Peyer's patch (tissue), 4 donors: ENCODE results near the gene KRTAP6-1. TPM values are rescaled to one million over a fixed set of nuclear protein-coding genes. Genes with fewer than 3 reads are reported as not detected.

Experiments
- DNase-seq, 3 donors: peaks; one replicate each; pipeline ENCODE4 v3.0.0-alpha.2; 2017 to 2019
- H3K27ac ChIP-seq, 4 donors: fragments of 200-600 bp; sonication (generic); one replicate each; pipeline ENCODE4 v1.5.1; 2016 to 2019
- H3K27me3 ChIP-seq, 2 donors: fragments of 200-600 bp; sonication (generic); one replicate each; pipeline ENCODE4 v1.5.1; 2019
- H3K36me3 ChIP-seq, 3 donors: fragments of 200-600 bp; sonication (generic); one replicate each; pipeline ENCODE4 v1.5.1; 2016 to 2019
- H3K4me1 ChIP-seq, 4 donors: fragments of 200-600 bp; sonication (generic); one replicate each; pipeline ENCODE4 v1.5.1; 2016 to 2019
- H3K4me3 ChIP-seq, 4 donors: fragments of 200-600 bp; sonication (generic); 1 replicate in 3 of 4; 2 replicates in 1 of 4; pipeline ENCODE4 v1.5.1; 2016 to 2019; ENCODE audit warnings: mild to moderate bottlenecking in 1 of 4
- H3K9me3 ChIP-seq, 4 donors: fragments of 200-600 bp; sonication (generic); one replicate each; pipeline ENCODE4 v1.5.1; 2016 to 2019; ENCODE audit warnings: mild to moderate bottlenecking in 1 of 4
- POLR2A ChIP-seq, 2 donors: fragments of 450-650 bp; IDR thresholded peaks; one replicate each; pipeline ENCODE4 v1.5.1; 2017; ENCODE audit warnings: antibody characterized with exemption in 2 of 2, mild to moderate bottlenecking in 2 of 2, moderate library complexity in 2 of 2
- total RNA-seq, 4 donors: library from RNA; depleted of rRNA; stranded (reverse); fragments of >200 nt; gene quantifications; one replicate each; pipeline ENCODE4 v1.1.0, GENCODE V29; 2016
- TF ChIP-seq, protein P1 (sequence below), 6 experiments: fragments of 450-650 bp in 4 of 6; fragments of 200-600 bp in 2 of 6; sonication (generic) in 1 of 6; IDR thresholded peaks; one replicate each; pipeline ENCODE4 v1.5.1; 2017 to 2019; ENCODE audit warnings: antibody characterized with exemption in 6 of 6, mild to moderate bottlenecking in 3 of 6, moderate library complexity in 1 of 6

The KRTAP6-1 gene
- total RNA-seq, 4 donors from 2014 or later, result not detected

DNA sequence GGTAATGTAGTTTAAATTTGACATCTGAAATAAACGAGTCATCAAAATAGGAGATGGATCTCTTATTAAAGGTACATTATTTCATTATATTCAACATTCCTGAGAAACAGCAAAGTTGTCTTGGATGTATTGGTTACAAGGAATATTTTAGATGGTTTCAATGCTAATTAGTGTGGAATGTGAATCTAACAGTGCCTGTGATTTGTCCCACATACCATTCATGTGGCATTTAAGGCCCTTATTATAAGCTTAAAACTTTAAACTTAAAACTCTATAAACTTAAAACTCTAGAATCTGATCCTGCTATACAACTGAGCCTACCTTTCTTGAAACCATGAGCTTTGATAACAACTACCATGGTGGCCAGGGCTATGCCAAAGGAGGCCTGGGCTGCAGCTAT lies 12.9 kb downstream of the KRTAP6-1 start, which contains the start of gene KRTAP22-1:
TSS of gene KRTAP22-1 (plus strand) at position 301 of the 400 bp plus-strand sequence.
- Histone ChIP-seq H3K4me1 (no peaks in the 10 kb centered on the region), H3K4me3 (no peak within 1 kb of the TSS), H3K36me3 (no peaks in the 10 kb centered on the region), H3K27ac (no peak within 1 kb of the TSS), H3K9me3 (peaks cover 0 to 3% (median 0%) of the 10 kb centered on the region in 4 donors), H3K27me3 (no peaks in the 10 kb centered on the region)
- TF ChIP-seq, protein P1, sequence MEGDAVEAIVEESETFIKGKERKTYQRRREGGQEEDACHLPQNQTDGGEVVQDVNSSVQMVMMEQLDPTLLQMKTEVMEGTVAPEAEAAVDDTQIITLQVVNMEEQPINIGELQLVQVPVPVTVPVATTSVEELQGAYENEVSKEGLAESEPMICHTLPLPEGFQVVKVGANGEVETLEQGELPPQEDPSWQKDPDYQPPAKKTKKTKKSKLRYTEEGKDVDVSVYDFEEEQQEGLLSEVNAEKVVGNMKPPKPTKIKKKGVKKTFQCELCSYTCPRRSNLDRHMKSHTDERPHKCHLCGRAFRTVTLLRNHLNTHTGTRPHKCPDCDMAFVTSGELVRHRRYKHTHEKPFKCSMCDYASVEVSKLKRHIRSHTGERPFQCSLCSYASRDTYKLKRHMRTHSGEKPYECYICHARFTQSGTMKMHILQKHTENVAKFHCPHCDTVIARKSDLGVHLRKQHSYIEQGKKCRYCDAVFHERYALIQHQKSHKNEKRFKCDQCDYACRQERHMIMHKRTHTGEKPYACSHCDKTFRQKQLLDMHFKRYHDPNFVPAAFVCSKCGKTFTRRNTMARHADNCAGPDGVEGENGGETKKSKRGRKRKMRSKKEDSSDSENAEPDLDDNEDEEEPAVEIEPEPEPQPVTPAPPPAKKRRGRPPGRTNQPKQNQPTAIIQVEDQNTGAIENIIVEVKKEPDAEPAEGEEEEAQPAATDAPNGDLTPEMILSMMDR (IDR thresholded peaks at IDR 0.05), result no peak
- no peak for TF ChIP-seq POLR2A (IDR thresholded peaks at IDR 0.05)
- DNase-seq, result no peak

DNA sequence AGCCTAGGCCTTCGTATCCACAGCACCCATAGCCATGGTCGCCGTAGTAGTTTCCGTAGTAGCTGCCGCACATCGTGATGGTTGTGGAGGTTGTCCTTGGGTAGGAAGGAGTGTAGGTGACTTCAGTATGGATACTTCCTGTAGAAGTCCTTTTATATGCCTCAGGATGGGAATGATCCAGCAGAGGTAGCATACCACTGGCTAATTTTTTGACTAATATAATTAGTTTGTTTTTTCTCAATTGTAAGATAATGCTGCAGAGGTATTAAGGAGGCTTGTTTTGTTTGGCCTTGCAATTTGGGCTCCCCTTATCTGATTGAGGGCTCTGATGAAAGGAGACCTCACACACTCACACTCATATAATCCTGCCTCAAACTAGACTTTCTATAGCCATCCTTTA lies 14.9 kb downstream of the KRTAP6-1 start, which contains the start of gene KRTAP6-2:
TSS of gene KRTAP6-2 (minus strand) at position 101 of the 400 bp plus-strand sequence. CDS start at position 73, 28 bp downstream.
- Histone ChIP-seq H3K9me3 (peaks cover 0 to 3% (median 0%) of the 10 kb centered on the region in 4 donors), H3K4me1 (no peaks in the 10 kb centered on the region), H3K27ac (no peak within 1 kb of the TSS), H3K27me3 (no peaks in the 10 kb centered on the region), H3K4me3 (no peak within 1 kb of the TSS), H3K36me3 (no peaks in the 10 kb centered on the region)
- no peak for TF ChIP-seq POLR2A (IDR thresholded peaks at IDR 0.05)
- TF ChIP-seq, protein P1 (IDR thresholded peaks at IDR 0.05), result no peak
- no peak for DNase-seq

DNA sequence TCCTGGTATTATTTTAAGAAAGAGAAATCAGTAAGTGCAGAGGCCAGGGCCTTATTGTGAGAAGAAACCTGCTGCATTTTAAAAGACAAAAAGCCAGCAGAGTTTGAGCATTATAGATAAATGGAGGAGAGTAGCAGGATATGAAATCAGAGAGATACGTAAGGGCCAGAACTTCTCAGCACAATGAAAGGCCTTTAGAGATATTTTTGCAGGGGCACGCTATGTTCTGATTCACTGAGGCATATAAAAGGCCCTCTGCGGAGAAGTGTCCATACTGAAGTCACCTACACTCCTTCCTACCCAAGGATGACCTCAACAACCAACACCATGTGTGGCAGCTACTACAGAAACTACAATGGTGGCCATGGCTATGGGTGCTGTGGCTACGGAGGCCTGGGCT lies 21.6 kb downstream of the KRTAP6-1 start, which contains the start of gene KRTAP6-3:
TSS of gene KRTAP6-3 (plus strand) at position 301 of the 400 bp plus-strand sequence. CDS start at position 307, 6 bp downstream.
- Histone ChIP-seq H3K4me3 (no peak within 1 kb of the TSS), H3K27ac (no peak within 1 kb of the TSS), H3K36me3 (no peaks in the 10 kb centered on the region), H3K27me3 (no peaks in the 10 kb centered on the region), H3K9me3 (no peaks in the 10 kb centered on the region), H3K4me1 (no peaks in the 10 kb centered on the region)
- no peak for TF ChIP-seq POLR2A (IDR thresholded peaks at IDR 0.05)
- TF ChIP-seq, protein P1 (IDR thresholded peaks at IDR 0.05), result no peak
- DNase-seq, result no peak

DNA sequence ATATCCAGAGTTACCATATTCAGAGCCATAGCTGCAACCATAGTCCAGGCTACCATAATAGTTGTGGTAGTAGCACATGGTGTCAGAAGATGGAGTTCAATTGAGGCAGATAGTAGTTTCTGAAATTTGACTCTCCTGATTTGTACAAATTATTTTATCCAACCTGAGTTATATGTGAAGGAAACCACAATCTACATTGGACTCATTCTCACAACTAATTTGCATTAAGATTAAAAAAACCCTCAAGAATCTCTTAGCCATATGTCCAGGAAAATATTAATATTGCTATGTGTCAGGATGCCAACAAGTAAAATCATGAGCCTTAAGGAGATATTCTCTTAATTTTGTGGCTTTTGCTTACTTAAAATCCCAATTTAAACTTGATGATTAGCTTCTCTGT lies 23.4 kb downstream of the KRTAP6-1 start, which contains the start of gene KRTAP22-2:
TSS of gene KRTAP22-2 (minus strand) at position 101 of the 400 bp plus-strand sequence.
- TF ChIP-seq, protein P1 (IDR thresholded peaks at IDR 0.05), result no peak
- no peak for TF ChIP-seq POLR2A (IDR thresholded peaks at IDR 0.05)
- Histone ChIP-seq H3K27me3 (no peaks in the 10 kb centered on the region), H3K4me3 (no peak within 1 kb of the TSS), H3K9me3 (no peaks in the 10 kb centered on the region), H3K27ac (no peak within 1 kb of the TSS), H3K36me3 (no peaks in the 10 kb centered on the region), H3K4me1 (no peaks in the 10 kb centered on the region)
- no peak for DNase-seq

GRCh38 chr21:30582870-30583269 lies 30.9 kb downstream of the KRTAP6-1 start:
- Histone ChIP-seq H3K4me1 (no peaks in the 10 kb centered on the region), H3K27ac (no peak overlapping the region), H3K4me3 (no peak overlapping the region), H3K36me3 (no peaks in the 10 kb centered on the region), H3K27me3 (no peaks in the 10 kb centered on the region), H3K9me3 (no peaks in the 10 kb centered on the region)
- no peak for TF ChIP-seq POLR2A (IDR thresholded peaks at IDR 0.05)
- TF ChIP-seq, protein P1 (IDR thresholded peaks at IDR 0.05), result no peak
- DNase-seq, result no peak
